K562 (cell line): ENCODE data around the gene CSNK1G3. TPM values are rescaled to one million over a fixed set of nuclear protein-coding genes. Genes with fewer than 3 reads are reported as not detected.
A peak's percentile ranks its signal among the peaks of the same experiment; 100 is the strongest.

Experiments
- ATAC-seq: fragments of 200-7000 bp; cut with Tn5 transposase; 3 replicates; pipeline ENCODE4 v1.9.1; 2020; ENCODE audit warnings: moderate library complexity
- BruUV-seq: library from RNA; stranded (reverse); fragments of 400-500 nt; replicated peaks from 2 replicates; lab custom pipeline; 2021; lab: Mats Ljungman, UMichigan
- CTCF ChIA-PET: fragments of 300-600 bp; formaldehyde crosslinking; extraction: SDS; loops from one replicate; lab custom pipeline; 2021; ENCODE audit warnings: low intra/inter-chr PET ratio; lab: Yijun Ruan, JAX
- POLR2A ChIA-PET: fragments of 300-600, 350-650 bp; sonication (Branson Sonifier 250); formaldehyde crosslinking; extraction: SDS; loops from one replicate; lab custom pipeline; 2021; ENCODE audit warnings: antibody characterized with exemption, inconsistent platforms; lab: Yijun Ruan, JAX
- DNase-seq, 4 experiments: peaks; one replicate each; pipeline versions ENCODE4 v3.0.0 to v3.0.0-alpha.2; 2011 to 2018; ENCODE audit warnings: low spot score in 3 of 4, mixed read lengths in 3 of 4; ENCODE audit errors: extremely low read depth in 1 of 4
- FAIRE-seq: peaks from 2 replicates; lab custom pipeline; 2011; peaks lifted over from hg19 to GRCh38; lab: Jason Lieb, UNC
- H2AFZ ChIP-seq: 2 replicates; pipeline ENCODE4 v1.6.0; 2011; ENCODE audit warnings: low read depth, low read length, control low read depth, inconsistent platforms
- H3K27ac ChIP-seq: fragments of 200-600 bp; 3 replicates; pipeline ENCODE4 v1.8.0; 2011; ENCODE audit warnings: low read depth, mild to moderate bottlenecking, control low read depth, inconsistent platforms, low read length, moderate library complexity, mixed read lengths; ENCODE audit errors: extremely low read depth
- H3K27me3 ChIP-seq, 2 experiments: fragments of 300-600 bp in 1 of 2; 2 replicates in 1 of 2; 3 replicates in 1 of 2; pipeline versions ENCODE4 v1.6.0 to v1.8.0; 2011; ENCODE audit warnings: inconsistent platforms in 2 of 2, low read length in 2 of 2, mild to moderate bottlenecking in 1 of 2, mixed read lengths in 1 of 2, moderate library complexity in 1 of 2; ENCODE audit not compliant: control insufficient read depth in 2 of 2, insufficient read depth in 2 of 2
- H3K36me3 ChIP-seq: fragments of 300-600 bp; 3 replicates; pipeline ENCODE4 v1.8.0; 2011; ENCODE audit warnings: mild to moderate bottlenecking, low read length, inconsistent platforms; ENCODE audit not compliant: control insufficient read depth, insufficient read depth
- H3K4me1 ChIP-seq, 2 experiments: fragments of 200-600 bp in 1 of 2; replicated peaks in 1 of 2; 2 replicates in 1 of 2; 3 replicates in 1 of 2; pipeline versions ENCODE4 v1.5.1 to v1.8.0; 2011; ENCODE audit warnings: inconsistent platforms in 2 of 2, low read length in 2 of 2, mild to moderate bottlenecking in 1 of 2, mixed read lengths in 1 of 2, moderate library complexity in 1 of 2; ENCODE audit not compliant: control insufficient read depth in 2 of 2, insufficient read depth in 2 of 2
- H3K4me2 ChIP-seq: 2 replicates; pipeline ENCODE4 v1.6.1; 2011; ENCODE audit warnings: low read length, control low read depth, inconsistent platforms, mixed read lengths; ENCODE audit not compliant: insufficient read depth
- H3K4me3 ChIP-seq: fragments of 200-600 bp; sonication (generic), shearing (Covaris generic); 2 replicates; pipeline ENCODE4 v1.5.1; 2016; ENCODE audit warnings: control low read depth, inconsistent platforms
- H3K79me2 ChIP-seq: fragments of 200-600 bp; 3 replicates; pipeline ENCODE4 v1.8.0; 2011; ENCODE audit warnings: low read length, inconsistent platforms; ENCODE audit not compliant: control insufficient read depth, insufficient read depth
- H3K9ac ChIP-seq, 2 experiments: 2 replicates each; pipeline versions ENCODE4 v1.6.0 to v1.6.1; 2011; ENCODE audit warnings: low read depth in 2 of 2, low read length in 2 of 2, control low read depth in 1 of 2, inconsistent platforms in 1 of 2, mild to moderate bottlenecking in 1 of 2, mixed read lengths in 1 of 2; ENCODE audit not compliant: insufficient read depth in 1 of 2
- H3K9me1 ChIP-seq: one replicate; pipeline ENCODE4 v1.6.0; 2011; ENCODE audit warnings: inconsistent platforms, mild to moderate bottlenecking, low read length, moderate library complexity; ENCODE audit not compliant: control insufficient read depth, insufficient read depth
- H3K9me3 ChIP-seq: replicated peaks from 2 replicates; pipeline ENCODE4 v1.5.1; 2011; ENCODE audit warnings: low read depth, low read length, inconsistent platforms; ENCODE audit not compliant: control insufficient read depth, insufficient read depth
- H4K20me1 ChIP-seq: replicated peaks from 2 replicates; pipeline ENCODE4 v1.6.1; 2011; ENCODE audit warnings: low read length, inconsistent platforms, mixed read lengths; ENCODE audit not compliant: control insufficient read depth, insufficient read depth
- ATF1 ChIP-seq, 2 experiments: fragments of 450-650 bp in 1 of 2; IDR thresholded peaks; 2 replicates each; pipeline ENCODE4 v1.6.1; 2016; ENCODE audit warnings: missing compliant biosample characterization in 1 of 2, missing genetic modification characterization in 1 of 2
- C11orf30 ChIP-seq: fragments of 450-650 bp; IDR thresholded peaks from 2 replicates; pipeline ENCODE4 v1.6.1; 2016; ENCODE audit warnings: low read depth, mild to moderate bottlenecking
- DMBX1 ChIP-seq: fragments of 250-450 bp; sonication (Bioruptor Pico); IDR thresholded peaks from 2 replicates; pipeline ENCODE4 v1.8.0; 2022; ENCODE audit warnings: inconsistent platforms, mild to moderate bottlenecking, moderate library complexity, borderline replicate concordance
- HMG20A ChIP-seq: fragments of 450-650 bp; formaldehyde crosslinking; conservative IDR thresholded peaks from 2 replicates; pipeline ENCODE4 v1.4.0; 2020; ENCODE audit warnings: mild to moderate bottlenecking, mixed read lengths
- LEF1 ChIP-seq: fragments of 450-650 bp; IDR thresholded peaks from 2 replicates; pipeline ENCODE4 v1.6.1; 2016; ENCODE audit warnings: mild to moderate bottlenecking
- MCM7 ChIP-seq, 2 experiments: fragments of 450-650 bp; IDR thresholded peaks; 2 replicates each; pipeline ENCODE4 v1.6.1; 2016 to 2018
- PHTF2 ChIP-seq: fragments of 250-450 bp; sonication (Bioruptor Pico); IDR thresholded peaks from 2 replicates; pipeline ENCODE4 v1.5.0; 2021; ENCODE audit warnings: mild to moderate bottlenecking
- POLR3A ChIP-seq: IDR thresholded peaks from 2 replicates; pipeline ENCODE4 v1.6.1; 2011; ENCODE audit warnings: borderline replicate concordance, mild to moderate bottlenecking, moderate library complexity; ENCODE audit not compliant: insufficient read length, insufficient read depth; ENCODE audit errors: extremely low read depth
- PRPF4 ChIP-seq: fragments of 200-400 bp; formaldehyde crosslinking; IDR thresholded peaks from one replicate; pipeline ENCODE4 v1.6.1; 2017; ENCODE audit warnings: low read length, low read depth, mild to moderate bottlenecking; ENCODE audit not compliant: insufficient read depth, poor library complexity, severe bottlenecking
- ZNF23 ChIP-seq: fragments of 250-450 bp; sonication (Bioruptor Pico); IDR thresholded peaks from 2 replicates; pipeline ENCODE4 v1.4.0; 2020; ENCODE audit warnings: mild to moderate bottlenecking
- ZNF316 ChIP-seq: fragments of 450-650 bp; IDR thresholded peaks from 2 replicates; pipeline ENCODE4 v1.6.1; 2016
- ZNF717 ChIP-seq: fragments of 250-450 bp; sonication (Bioruptor Pico); IDR thresholded peaks from 2 replicates; pipeline ENCODE4 v1.5.0; 2021
- WGBS: fragments of 100-300 bp; shearing (Covaris generic); methylation state at CpG from one replicate; pipeline ENCODE4 v1.1.6; 2016; ENCODE audit warnings: low coverage, mixed read lengths; ENCODE audit not compliant: insufficient coverage; ENCODE audit errors: missing lambda C conversion rate; 5-methylcytosine and 5-hydroxymethylcytosine counted together
- in situ Hi-C: fragments of 300-500 bp; cut with MboI; formaldehyde crosslinking; loops from 4 replicates; pipeline ENCODE4 v1.15.0; 2018; ENCODE audit warnings: inconsistent platforms, mixed read lengths
- intact Hi-C: fragments of 100-400 bp; cut with micrococcal nuclease; formaldehyde crosslinking; loops from 2 replicates; pipeline ENCODE4 v1.14.2; 2022
- polyA plus RNA-seq, 8 experiments: library from polyadenylated mRNA; depleted of rRNA in 4 of 8; stranded (reverse) in 5 of 8; unstranded in 3 of 8; fragments of >200 nt; fragmentation: Nextera tagmentation in 2 of 8; fragmentation: Illumina TruSeq in 1 of 8; extraction: Ambion mirVana in 2 of 8; extraction: Trizol in 1 of 8; gene quantifications; 2 replicates each; pipeline versions ENCODE4 v1.2.1 to v1.2.3, GENCODE V29; 2011 to 2014; ENCODE audit warnings: inconsistent platforms in 1 of 8, missing spikeins in 1 of 8
- total RNA-seq, 7 experiments: library from RNA; depleted of rRNA in 6 of 7; stranded (reverse); fragments of >200 nt in 6 of 7; fragmentation: Illumina TruSeq in 2 of 7; extraction: Trizol in 2 of 7; gene quantifications; 2 replicates each; pipeline versions ENCODE4 v1.2.1 to v1.2.3, GENCODE V29; 2011 to 2021; ENCODE audit warnings: low replicate concordance in 1 of 7

The CSNK1G3 gene
- total and polyA plus RNA-seq, 9 of the 15 experiments (the other 6 are each of a cell fraction or from before 2014, with no cell fraction given) = 8.3 to 27.6 (median 16.5) TPM

DNA sequence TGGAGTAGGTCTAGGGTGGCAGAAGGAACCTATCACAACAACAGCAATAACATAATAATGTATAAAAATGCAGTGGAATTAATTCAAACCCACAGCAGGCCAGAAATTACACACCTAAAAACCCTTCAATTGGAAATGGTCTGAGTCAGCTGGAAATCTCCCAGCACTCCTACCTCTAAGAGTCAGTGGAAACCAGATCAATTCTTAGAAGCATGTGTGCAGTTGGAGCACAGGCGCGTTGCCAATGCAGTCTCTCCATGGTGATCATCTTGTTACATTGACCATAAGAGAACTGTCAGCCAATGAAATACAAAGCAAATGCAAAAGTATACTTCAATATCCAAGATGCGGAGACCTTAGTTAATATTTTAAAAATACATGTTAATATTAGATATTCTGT is 15.1 kb upstream of the CSNK1G3 start:
- no peaks in the 10 kb centered on the region for H3K4me1 ChIP-seq
- H3K4me3 ChIP-seq = no peak overlapping the region
- H3K79me2 ChIP-seq = no peaks in the 10 kb centered on the region
- TF ChIP-seq PRPF4 = no peak
- TF ChIP-seq C11orf30 = peak; percentile 40; the same call in 1 of the 2 replicates
- TF ChIP-seq HMG20A (CRISPR knock-in tag) = no peak
- no peak for TF ChIP-seq ZNF717
- TF ChIP-seq MCM7 (IDR thresholded peaks at IDR 0.05) = no peak
- TF ChIP-seq PHTF2 = no peak
- TF ChIP-seq DMBX1 (CRISPR knock-in tag) = no peak
- TF ChIP-seq LEF1 = no peak
- TF ChIP-seq ZNF316 = peak; percentile 48; the same call in 1 of the 2 replicates
- TF ChIP-seq POLR3A = no peak
- TF ChIP-seq ZNF23 (CRISPR knock-in tag) = no peak
- no peak for TF ChIP-seq ATF1 (CRISPR knock-in tag; IDR thresholded peaks at IDR 0.05)
- TF ChIP-seq ATF1 (tag; IDR thresholded peaks at IDR 0.05) = no peak
- H2AFZ ChIP-seq = no peak overlapping the region
- H3K36me3 ChIP-seq = no peaks in the 10 kb centered on the region
- no peak overlapping the region for H3K27ac ChIP-seq
- H3K9me1 ChIP-seq = no peaks in the 10 kb centered on the region
- WGBS = 24% methylated on average over 3 of the region's 3 CpGs
- H3K27me3 ChIP-seq = 0 out of 5 replicates have a peak, but pooled peaks cover 0 to under 1% of the 10 kb centered on the region in 2 experiments
- in situ Hi-C loops = no loop called here
- no peak for FAIRE-seq
- DNase-seq = peak in 1 of 4 experiments; percentile 13
- no peak; the same call in 2 of the 3 replicates for ATAC-seq
- ChIA-PET CTCF (interaction anchor here (0.6 kb wide), 1 partner anchor 1740 kb away, joined by 3 read pairs; no protein-coding TSS in a partner anchor), POLR2A (interaction anchor here (0.8 to 2.2 kb wide), 2 partner anchors 10 to 15 kb away, joined by 3 to 8 read pairs; partner anchors contain the start of gene CSNK1G3)
- H4K20me1 ChIP-seq = no peaks in the 10 kb centered on the region
- intact Hi-C loops = no loop called here
- no peak overlapping the region for H3K9ac ChIP-seq
- BruUV-seq = no TSS peak
- H3K4me2 ChIP-seq = no peak overlapping the region
- H3K9me3 ChIP-seq = no peaks in the 10 kb centered on the region
